HG02840 (cell line): ENCODE results near the gene OGA.
"Not testable (repeated sequence)": the region's sequence is repeated elsewhere in the genome, so short reads cannot be mapped to it uniquely, and the experiment has no call there.

Experiments used
- ATAC-seq: cut with Tn5 transposase; IDR thresholded peaks from one replicate; pipeline ENCODE4 v1.9.1; 2021; ENCODE audit warnings: mild to moderate bottlenecking, moderate library complexity, moderate number of reproducible peaks; ENCODE audit not compliant: unreplicated experiment, low FRiP score

Gene OGA

GRCh38 chr10:101814466-101815071 is 3.7 kb downstream of the OGA start:
- ATAC-seq: no peak

- ATAC-seq: no peak
These were observed 5.6 kb downstream of the OGA start for GRCh38 chr10:101812606-101813005.

- no peak for ATAC-seq
These were observed 11.1 kb downstream of the OGA start for GRCh38 chr10:101807158-101807557.

GRCh38 chr10:101803511-101803910 is 14.7 kb downstream of the OGA start:
- ATAC-seq: no peak

GRCh38 chr10:101797403-101798059 is 20.7 kb downstream of the OGA start:
- no peak for ATAC-seq

- ATAC-seq: no peak
These were observed 24.7 kb downstream of the OGA start for GRCh38 chr10:101793526-101793925.

DNA sequence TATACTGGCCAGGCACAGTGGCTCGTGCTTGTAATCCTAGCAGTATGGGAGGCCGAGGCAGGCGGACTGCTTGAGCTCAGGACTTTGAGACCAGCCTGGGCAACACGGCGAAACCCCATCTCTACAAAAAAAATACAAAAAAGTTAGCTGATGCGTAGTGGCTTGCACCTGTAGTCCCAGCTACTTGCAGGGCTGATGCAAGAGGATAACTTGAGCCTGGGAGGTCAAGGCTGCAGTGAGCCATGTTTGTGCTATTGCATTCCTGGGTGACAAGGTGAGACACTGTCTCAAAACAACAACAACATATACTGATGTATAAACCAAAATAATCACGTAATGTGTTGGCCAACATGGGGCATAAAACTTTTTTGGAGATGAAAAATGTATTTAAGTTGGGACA is 28.6 kb downstream of the OGA start:
- ATAC-seq: no peak

DNA sequence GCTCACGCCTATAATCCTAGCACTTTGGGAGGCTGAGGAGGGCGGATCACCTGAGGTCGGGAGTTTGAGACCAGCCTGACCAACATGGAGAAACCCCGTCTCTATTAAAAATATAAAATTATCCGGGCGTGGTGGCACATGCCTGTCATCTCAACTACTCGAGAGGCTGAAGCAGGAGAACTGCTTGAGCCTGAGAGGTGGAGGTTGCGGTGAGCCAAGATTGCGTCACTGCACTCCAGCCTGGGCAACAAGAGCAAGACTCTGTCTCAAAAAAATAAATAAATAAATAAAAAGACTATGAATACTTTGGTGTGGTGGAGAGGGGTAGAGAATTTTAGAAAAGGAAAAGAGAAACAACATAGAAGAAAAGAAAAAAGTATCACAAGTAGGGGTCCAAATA is 29.0 kb downstream of the OGA start:
- ATAC-seq: not testable (repeated sequence)

DNA sequence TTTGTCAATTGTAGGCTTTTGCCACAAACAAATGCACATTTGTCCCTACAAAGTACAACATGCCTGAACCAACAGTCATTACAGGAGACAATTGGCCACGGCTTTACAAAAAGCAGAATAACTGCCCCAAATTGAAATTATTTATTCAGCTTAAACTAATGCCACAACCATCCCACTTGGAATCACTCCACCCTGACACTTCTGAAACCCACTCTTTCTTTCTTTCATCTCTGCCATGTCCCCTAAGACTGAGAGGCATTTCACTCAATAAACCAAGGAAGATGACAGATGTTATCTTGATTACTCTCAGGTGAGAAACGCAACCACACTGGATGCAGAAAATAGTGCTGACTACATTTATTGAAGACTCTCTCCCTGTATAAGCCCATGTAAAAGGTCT is 32.4 kb downstream of the OGA start:
- no peak for ATAC-seq

- ATAC-seq: no peak
These were observed 33.7 kb downstream of the OGA start for GRCh38 chr10:101784558-101784957.

DNA sequence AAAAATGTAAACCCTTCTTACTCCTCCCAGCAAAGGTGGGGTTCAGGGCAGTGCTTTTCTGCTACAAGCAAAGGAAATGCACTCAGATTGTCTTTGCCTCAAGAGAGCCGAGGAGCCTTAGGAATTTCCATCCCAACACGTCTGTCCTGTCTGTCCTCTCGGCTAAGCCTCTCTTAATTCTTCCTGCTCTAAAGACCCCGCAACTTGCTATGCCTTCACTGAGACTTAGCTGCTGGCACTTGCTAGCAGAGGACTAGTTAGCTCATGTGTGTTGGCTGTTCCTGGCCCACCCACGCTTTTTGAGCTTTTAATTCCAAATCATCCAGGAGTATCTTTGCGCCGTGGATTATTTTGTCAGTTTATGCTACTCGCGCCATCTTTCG is 34.5 kb downstream of the OGA start:
- no peak for ATAC-seq

DNA sequence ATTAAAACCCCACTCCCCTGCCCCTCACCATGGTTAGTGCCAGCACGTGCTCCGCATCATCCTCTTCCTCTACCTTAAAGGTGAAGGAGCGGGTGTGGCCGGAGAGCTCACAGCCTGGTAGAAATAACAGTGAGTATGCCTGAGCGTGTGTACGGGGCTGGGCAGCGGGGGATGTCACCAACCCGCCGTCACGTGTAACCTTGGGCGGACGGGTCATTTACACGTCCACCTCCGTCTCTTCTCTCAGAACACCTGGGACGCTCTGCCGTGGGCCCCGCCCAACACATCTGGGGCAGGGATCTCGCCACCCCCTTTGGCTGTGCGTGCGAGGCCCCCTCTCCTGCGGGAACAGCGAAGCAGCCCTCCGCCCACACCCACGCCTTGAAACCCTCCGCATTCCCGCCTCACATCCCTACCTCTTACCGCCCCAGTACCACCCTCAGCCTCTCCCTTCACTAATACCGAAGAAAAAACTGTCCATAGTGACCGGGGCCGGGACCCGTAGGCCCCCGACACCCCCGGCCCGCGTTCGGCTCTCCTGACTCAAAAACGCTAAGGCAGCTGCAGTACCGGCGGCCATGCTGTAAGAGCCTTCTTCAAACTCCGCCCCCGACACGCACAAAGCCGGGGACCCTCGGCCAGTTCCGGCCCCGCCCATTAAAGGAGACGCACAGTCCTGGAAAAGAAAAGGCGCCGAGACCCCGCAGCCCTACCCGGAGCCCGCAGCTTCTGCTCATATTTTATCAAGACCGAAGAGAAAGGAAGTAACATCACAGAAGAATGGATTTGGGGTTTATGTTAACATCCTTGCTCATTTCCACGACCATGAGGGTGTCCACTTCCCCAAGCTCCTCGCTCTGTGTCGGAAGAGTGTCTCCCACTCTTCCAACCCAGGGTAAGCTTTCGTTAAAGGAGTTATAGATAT is 35.2 kb downstream of the OGA start, which contains the start of gene NPM3:
NPM3 (minus strand) TSS at position 636 of the 925 bp plus-strand sequence; CDS start at position 580, 56 bp downstream.
- ATAC-seq: no peak

GRCh38 chr10:101781984-101782810 is 36.0 kb downstream of the OGA start:
- ATAC-seq: no peak

DNA sequence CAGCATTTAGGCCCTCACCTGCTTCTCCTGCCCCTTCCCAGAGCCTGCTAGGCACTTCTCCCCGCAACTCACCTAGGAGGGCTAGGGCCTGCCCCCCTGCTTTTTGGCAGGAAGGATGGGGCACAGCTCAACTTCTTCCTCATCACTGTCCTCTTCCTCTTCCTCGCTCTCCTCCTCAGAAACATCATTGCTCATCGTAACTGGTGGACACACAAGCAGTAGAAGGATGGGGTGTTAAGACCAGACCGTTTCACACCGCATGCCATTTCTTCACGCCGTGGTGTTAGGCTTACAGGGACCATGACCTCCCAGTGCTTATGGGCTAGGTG is 36.6 kb downstream of the OGA start:
- ATAC-seq: no peak

GRCh38 chr10:101780818-101781654 is 37.2 kb downstream of the OGA start:
- ATAC-seq: no peak

DNA sequence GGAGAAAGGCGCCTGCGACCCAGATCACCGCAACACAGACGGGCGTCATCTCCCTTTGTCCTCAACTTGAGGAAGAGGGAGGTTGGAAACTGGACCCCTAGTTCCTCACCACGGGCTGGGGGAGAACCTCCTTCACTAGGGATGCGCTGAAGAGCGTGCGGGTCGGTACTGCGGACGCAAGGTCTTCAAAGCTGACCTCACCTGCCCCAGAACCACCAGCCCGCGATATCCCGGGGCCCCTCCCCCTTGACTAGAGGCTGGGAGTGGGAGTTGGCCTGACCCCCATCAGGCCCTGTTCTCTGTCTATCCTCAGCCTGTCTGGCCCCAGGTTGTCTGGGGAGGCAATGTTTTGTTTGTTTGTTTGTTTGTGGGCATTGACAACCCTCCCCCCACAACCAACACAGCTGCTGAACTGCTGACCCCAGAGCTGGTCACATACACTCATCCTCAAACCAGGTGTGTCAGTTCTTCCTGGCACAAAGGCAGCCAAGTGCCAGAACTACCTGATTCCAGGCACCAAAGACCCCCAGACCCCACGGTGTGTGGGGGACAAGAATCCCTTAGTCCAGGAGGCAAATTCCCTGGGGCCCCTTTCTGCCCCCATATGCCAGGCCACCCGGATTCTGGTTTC is 37.9 kb downstream of the OGA start:
- ATAC-seq: peak; percentile 4

DNA sequence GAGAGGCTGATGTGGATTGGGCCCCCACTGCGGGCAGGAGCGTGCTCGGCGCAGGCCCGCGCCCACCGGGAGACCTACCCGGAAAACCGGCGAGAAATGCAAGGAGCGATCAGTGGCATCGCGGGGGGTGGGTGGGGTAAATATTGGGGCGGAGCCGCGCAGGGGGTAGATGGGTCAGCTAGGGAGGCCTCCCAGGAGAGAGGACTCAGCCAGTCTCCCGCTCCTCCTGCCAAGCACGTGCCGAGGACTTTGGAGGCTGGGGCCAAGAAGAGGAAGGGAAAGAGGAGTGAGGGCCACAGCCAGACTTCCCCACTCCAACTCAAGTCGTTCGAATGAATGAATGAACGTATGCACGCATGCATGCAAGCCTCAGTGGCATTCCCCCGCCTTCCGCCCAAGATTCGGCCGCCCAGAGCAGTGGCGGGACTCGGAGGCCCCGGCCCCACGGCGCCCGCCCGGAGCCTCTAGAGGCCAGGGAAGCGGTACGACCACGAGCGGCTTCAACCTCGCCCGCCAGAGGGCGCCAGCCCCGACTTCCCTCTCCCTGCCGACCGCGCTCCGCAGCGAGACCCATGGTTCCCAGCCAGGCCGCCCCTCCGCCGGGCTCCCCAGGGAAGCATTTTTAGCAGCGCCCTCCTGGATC is 38.6 kb downstream of the OGA start:
- peak; percentile 48 for ATAC-seq

DNA sequence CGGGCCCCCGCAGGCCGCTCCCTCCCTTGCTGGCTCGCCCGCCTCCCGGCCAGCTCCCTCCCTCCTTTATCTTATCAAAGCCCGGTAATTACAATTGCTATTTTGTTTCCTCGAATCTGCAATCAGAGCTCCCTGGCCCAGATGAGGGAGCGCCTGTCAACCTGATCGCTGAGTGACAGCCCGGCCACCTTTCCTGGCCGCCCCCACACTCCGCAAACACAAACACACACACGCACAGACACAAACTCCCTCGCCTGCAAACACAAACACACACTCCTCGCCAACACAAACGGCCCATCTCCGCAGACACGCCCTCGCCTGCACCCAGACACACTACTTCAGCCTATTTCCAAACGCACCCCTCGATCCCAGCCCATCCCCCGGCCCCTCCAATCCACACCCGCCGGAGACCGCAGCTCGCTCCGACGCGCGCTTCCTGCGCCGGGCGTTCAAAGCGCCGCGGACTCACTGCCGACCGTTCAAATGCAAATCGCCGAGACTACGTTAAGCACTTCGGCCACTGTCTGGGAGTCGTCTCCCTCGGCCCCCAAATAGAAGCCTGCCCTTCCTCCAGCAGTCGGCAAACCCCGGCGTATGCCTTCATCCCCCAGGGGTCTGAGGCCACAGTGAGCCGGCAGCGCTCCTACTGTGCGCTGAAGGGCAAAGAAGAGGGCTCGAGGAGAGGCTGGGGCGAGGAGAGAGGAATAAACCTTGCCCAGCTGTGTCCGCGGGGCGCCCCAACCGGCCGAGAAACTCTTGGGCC is 39.3 kb downstream of the OGA start:
- no peak for ATAC-seq
